SK-N-MC (cell line): ENCODE results near the gene EFTUD2.

ENCODE experiments used
- DNase-seq: peaks from one replicate; pipeline ENCODE4 v3.0.0-alpha.2; 2011; ENCODE audit warnings: low read depth, low spot score
- H3K27ac ChIP-seq: fragments of 200-600 bp; sonication (generic); 2 replicates; pipeline ENCODE4 v1.5.1; 2016; ENCODE audit warnings: mixed run types
- H3K36me3 ChIP-seq: fragments of 200-600 bp; sonication (generic); 2 replicates; pipeline ENCODE4 v1.6.1; 2017; ENCODE audit warnings: antibody characterized with exemption, low read length, mixed read lengths; ENCODE audit not compliant: insufficient read depth
- H3K4me3 ChIP-seq: fragments of 200-600 bp; sonication (generic); 2 replicates; pipeline ENCODE4 v1.5.1; 2016
- H3K9ac ChIP-seq: fragments of 200-600 bp; sonication (generic); 2 replicates; pipeline ENCODE4 v1.8.0; 2017; ENCODE audit warnings: mixed run types, mixed read lengths; ENCODE audit not compliant: insufficient read length
- H3K9me3 ChIP-seq: fragments of 200-600 bp; sonication (generic); 2 replicates; pipeline ENCODE4 v1.6.1; 2017; ENCODE audit warnings: low read depth, mild to moderate bottlenecking, antibody characterized with exemption, low read length, moderate library complexity, mixed read lengths
- EZH2 ChIP-seq: fragments of 200-600 bp; sonication (generic); IDR thresholded peaks from one replicate; pipeline ENCODE4 v1.6.1; 2017; ENCODE audit warnings: antibody characterized with exemption
- FOXP2 ChIP-seq: optimal IDR thresholded peaks from 2 replicates; pipeline ENCODE3; 2011; ENCODE audit warnings: mild to moderate bottlenecking, moderate library complexity; ENCODE audit not compliant: insufficient read depth; ENCODE audit errors: extremely low read length, control extremely low read depth
- POLR2AphosphoS5 ChIP-seq: IDR thresholded peaks from 2 replicates; pipeline ENCODE4 v1.6.1; 2012; ENCODE audit warnings: mild to moderate bottlenecking, low read depth, low read length, borderline replicate concordance

The EFTUD2 gene

DNA sequence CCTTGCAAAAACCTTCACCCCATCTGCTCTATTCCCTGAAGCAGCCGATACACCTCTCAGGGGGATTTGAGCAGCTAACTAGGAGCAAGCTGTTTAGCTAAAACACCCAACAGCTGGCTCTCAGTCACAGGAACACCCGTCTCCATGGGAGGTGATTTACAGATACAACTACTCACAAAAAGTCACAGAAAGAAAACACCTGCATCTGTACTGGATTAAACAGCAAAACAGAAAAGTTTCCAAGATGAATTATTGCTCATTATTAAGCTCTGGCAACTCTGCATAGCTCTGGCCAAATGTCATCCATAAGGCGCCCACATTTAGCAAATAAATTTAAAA, 91.5 kb downstream of the EFTUD2 start:
- TF ChIP-seq POLR2AphosphoS5, result no peak
- TF ChIP-seq EZH2, result no peak
- no peak for TF ChIP-seq FOXP2
- Histone ChIP-seq H3K9me3 (no peaks in the 10 kb centered on the region), H3K4me3 (no peak overlapping the region), H3K36me3 (peaks cover 38% of the 10 kb centered on the region), H3K9ac (no peak overlapping the region), H3K27ac (no peak overlapping the region)
- no peak for DNase-seq

DNA sequence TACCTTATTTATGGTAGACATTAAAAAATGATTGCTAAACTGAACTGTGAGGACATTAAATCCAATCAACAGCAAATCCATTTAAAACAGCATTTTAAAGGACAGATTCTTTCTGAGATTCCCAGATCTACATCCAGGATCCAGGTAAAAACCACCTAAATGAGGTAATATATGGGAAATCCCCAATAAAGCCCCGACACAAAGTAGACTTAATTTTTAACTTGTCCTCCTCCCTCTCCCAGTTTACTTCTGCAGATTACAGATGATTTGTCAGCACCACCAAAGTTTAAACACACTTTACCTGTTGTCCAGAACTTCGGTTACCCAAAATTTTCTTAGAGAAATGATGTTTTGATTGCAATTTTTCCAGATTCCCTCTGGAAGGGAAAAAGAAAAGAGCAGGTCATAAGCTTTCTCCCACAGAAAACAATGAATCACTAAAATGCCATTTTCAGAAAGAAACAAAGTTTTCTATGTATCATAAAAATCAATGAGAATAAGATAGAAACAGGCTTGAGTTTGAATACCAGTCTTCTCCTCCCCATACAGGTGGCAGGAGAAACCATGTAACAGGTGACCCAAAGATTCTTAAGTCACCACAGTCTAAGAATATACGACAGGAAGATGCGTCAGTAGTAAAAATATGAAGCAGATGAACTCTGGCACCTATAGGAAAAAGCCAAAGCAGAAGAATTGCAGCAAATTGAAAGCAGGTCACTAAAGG, 92.0 kb downstream of the EFTUD2 start:
- H3K9ac ChIP-seq, result no peak overlapping the region
- peaks cover 43% of the 10 kb centered on the region for H3K36me3 ChIP-seq
- no peak for TF ChIP-seq POLR2AphosphoS5
- TF ChIP-seq EZH2, result no peak
- no peak for TF ChIP-seq FOXP2
- no peak overlapping the region for H3K27ac ChIP-seq
- DNase-seq, result no peak
- H3K9me3 ChIP-seq, result no peaks in the 10 kb centered on the region
- no peak overlapping the region for H3K4me3 ChIP-seq

DNA sequence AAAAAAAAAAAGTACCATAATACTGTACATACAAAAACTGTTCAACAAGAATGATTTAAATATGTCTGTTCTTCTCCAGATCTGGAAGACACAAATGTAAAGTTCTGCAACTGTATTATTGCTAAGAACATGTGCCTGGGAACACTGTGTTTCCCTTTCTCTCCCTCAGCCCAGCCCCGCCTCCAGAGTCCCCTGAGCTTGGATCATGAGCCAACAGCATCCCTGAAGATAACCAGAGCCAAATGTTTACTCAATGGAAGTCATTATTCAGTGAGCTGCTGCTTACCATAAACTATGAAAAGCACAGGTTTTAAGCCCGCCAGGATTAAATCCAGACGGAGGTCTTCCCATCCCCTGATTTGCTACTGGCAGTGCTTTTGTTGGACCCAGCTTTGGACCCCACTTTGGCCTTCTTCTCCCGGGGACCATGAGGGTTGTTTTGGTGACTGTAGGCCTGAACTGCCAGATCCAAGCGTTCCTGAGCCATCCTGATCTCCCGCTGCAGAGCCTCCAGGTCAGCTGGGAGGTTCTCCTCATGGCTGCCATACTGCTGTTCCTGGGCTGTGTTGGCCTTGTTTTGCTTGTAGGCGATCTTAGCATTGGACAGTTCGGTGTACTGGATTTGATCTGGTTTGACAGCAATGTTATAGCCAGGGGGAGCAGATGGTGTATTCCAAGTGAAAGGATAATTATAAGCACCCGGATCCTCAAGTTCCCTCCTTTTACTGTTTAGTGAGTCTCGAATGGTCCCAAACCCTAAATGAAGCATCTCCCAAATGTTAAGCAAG, 94.7 kb downstream of the EFTUD2 start:
- Histone ChIP-seq H3K36me3 (peaks cover 68% of the 10 kb centered on the region), H3K27ac (no peak overlapping the region), H3K9me3 (no peaks in the 10 kb centered on the region), H3K9ac (no peak overlapping the region), H3K4me3 (no peak overlapping the region)
- DNase-seq, result no peak
- TF ChIP-seq POLR2AphosphoS5 (no peak), EZH2 (no peak), FOXP2 (no peak)

DNA sequence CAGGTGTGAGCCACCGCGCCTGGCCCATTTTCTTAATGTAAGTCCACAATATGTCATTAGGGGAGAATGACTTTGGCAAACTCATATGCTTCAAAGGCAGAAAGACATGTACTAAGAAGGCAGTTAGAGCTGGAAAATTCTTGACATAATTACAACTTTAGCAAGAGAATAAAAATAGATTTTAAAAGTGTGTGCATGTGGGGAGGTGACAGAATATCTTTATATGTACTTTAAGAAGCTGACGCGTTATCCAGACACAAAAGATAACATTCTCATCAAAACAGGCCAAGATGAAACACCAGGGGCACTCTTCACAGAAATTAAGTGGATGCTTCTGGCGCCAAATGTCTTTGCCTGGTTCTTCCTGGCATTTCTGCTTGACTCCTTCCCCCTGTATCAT, 97.4 kb downstream of the EFTUD2 start:
- H3K27ac ChIP-seq, result no peak overlapping the region
- no peak for TF ChIP-seq FOXP2
- TF ChIP-seq POLR2AphosphoS5, result no peak
- DNase-seq, result no peak
- H3K4me3 ChIP-seq, result no peak overlapping the region
- H3K9ac ChIP-seq, result no peak overlapping the region
- peaks cover 89% of the 10 kb centered on the region for H3K36me3 ChIP-seq
- no peaks in the 10 kb centered on the region for H3K9me3 ChIP-seq
